Measurements from ENCODE around the gene FRY. TPM values are rescaled to one million over a fixed set of nuclear protein-coding genes. Genes with fewer than 3 reads are reported as not detected.

Gene FRY
- total and polyA plus RNA-seq, 2 of the 13 experiments (the other 11 are each of a cell fraction or from before 2014, with no cell fraction given), result 8.2 to 13.1 TPM

- TF ChIP-seq ZNF737 (CRISPR knock-in tag; IDR thresholded peaks at IDR 0.05; ENCODE audit: borderline replicate concordance), result no peak
- TF ChIP-seq ARID3A (IDR thresholded peaks at IDR 0.05; ENCODE audit: low read depth, low read length), result peak; percentile 45; the same call in 1 of the 2 replicates
- no peak for TF ChIP-seq ZNF484 (CRISPR knock-in tag; IDR thresholded peaks at IDR 0.05; ENCODE audit: borderline replicate concordance, low read depth)
- no peak for TF ChIP-seq GTF2F1 (IDR thresholded peaks at IDR 0.05; ENCODE audit: low read length)
- TF ChIP-seq ZNF207 (IDR thresholded peaks at IDR 0.05; ENCODE audit: borderline replicate concordance), result no peak
- TF ChIP-seq ZNF432 (CRISPR knock-in tag; IDR thresholded peaks at IDR 0.05; ENCODE audit: borderline replicate concordance), result no peak
- no peak for TF ChIP-seq ZZZ3 (CRISPR knock-in tag; IDR thresholded peaks at IDR 0.05; ENCODE audit: borderline replicate concordance)
- TF ChIP-seq ATRX (CRISPR knock-in tag; IDR thresholded peaks at IDR 0.05; ENCODE audit: borderline replicate concordance), result no peak
- TF ChIP-seq ZNF773 (CRISPR knock-in tag; IDR thresholded peaks at IDR 0.05; ENCODE audit: borderline replicate concordance), result no peak
- no peak for TF ChIP-seq ZC3H4 (CRISPR knock-in tag; IDR thresholded peaks at IDR 0.05; ENCODE audit: borderline replicate concordance)
- 0 out of 2 replicates have a peak, but pooled peaks have one; percentile 13 for TF ChIP-seq GATAD2A (CRISPR knock-in tag; IDR thresholded peaks at IDR 0.05)
- no peak for TF ChIP-seq PAWR (CRISPR knock-in tag; IDR thresholded peaks at IDR 0.05; ENCODE audit: borderline replicate concordance)
- TF ChIP-seq ZSCAN29 (CRISPR knock-in tag; conservative IDR thresholded peaks at IDR 0.05), result no peak
- peak; percentile 69; the same call in 1 of the 2 replicates for TF ChIP-seq RXRB (CRISPR knock-in tag; IDR thresholded peaks at IDR 0.05; ENCODE audit: borderline replicate concordance)
- TF ChIP-seq, protein P1, sequence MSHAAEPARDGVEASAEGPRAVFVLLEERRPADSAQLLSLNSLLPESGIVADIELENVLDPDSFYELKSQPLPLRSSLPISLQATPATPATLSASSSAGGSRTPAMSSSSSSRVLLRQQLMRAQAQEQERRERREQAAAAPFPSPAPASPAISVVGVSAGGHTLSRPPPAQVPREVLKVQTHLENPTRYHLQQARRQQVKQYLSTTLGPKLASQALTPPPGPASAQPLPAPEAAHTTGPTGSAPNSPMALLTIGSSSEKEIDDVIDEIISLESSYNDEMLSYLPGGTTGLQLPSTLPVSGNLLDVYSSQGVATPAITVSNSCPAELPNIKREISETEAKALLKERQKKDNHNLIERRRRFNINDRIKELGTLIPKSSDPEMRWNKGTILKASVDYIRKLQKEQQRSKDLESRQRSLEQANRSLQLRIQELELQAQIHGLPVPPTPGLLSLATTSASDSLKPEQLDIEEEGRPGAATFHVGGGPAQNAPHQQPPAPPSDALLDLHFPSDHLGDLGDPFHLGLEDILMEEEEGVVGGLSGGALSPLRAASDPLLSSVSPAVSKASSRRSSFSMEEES (CRISPR knock-in tag; IDR thresholded peaks at IDR 0.05), result no peak
- TF ChIP-seq ZNF121 (CRISPR knock-in tag; IDR thresholded peaks at IDR 0.05), result no peak
- TF ChIP-seq ESRRA (CRISPR knock-in tag; IDR thresholded peaks at IDR 0.05; ENCODE audit: low read depth), result no peak
- no peak for TF ChIP-seq CEBPZ (IDR thresholded peaks at IDR 0.05; ENCODE audit: low read length)
- no peak for TF ChIP-seq ZNF639 (CRISPR knock-in tag; conservative IDR thresholded peaks at IDR 0.05)
- no peak for TF ChIP-seq ZBTB21 (CRISPR knock-in tag; IDR thresholded peaks at IDR 0.05)
These were observed 30.3 kb upstream of the FRY start (continued) for GRCh38 chr13:32001154-32001768.

Data from HepG2 (cell line).